ENCODE results near the gene TP53BP1.
"Not testable (repeated sequence)": the region's sequence is repeated elsewhere in the genome, so short reads cannot be mapped to it uniquely, and the experiment has no call there.

The TP53BP1 gene

GRCh38 chr15:43406808-43407207 is 86.1 kb downstream of the TP53BP1 start:
- no peak for DNase-seq

GRCh38 chr15:43406189-43406588 is 86.8 kb downstream of the TP53BP1 start:
- DNase-seq, result no peak

- DNase-seq, result no peak
Observed at GRCh38 chr15:43404130-43404529, 88.8 kb downstream of the TP53BP1 start.

- DNase-seq, result no peak
Observed at GRCh38 chr15:43403616-43404015, 89.3 kb downstream of the TP53BP1 start.

GRCh38 chr15:43402255-43402654 is 90.7 kb downstream of the TP53BP1 start:
- no peak for DNase-seq

GRCh38 chr15:43393592-43393991 is 99.4 kb downstream of the TP53BP1 start:
- not testable (repeated sequence) for DNase-seq

- peak; percentile 18 for DNase-seq
Observed at GRCh38 chr15:43390723-43391122, 102.2 kb downstream of the TP53BP1 start.

GRCh38 chr15:43383070-43383469 is 109.9 kb downstream of the TP53BP1 start:
- DNase-seq, result no peak

- no peak for DNase-seq
Observed at GRCh38 chr15:43382310-43382709, 110.6 kb downstream of the TP53BP1 start.

GRCh38 chr15:43378601-43379000 is 114.4 kb downstream of the TP53BP1 start:
- no peak for DNase-seq

GRCh38 chr15:43376017-43376705 is 116.8 kb downstream of the TP53BP1 start:
- DNase-seq, result peak; percentile 26

- DNase-seq, result peak; percentile 76
Observed at GRCh38 chr15:43370975-43371974, 121.7 kb downstream of the TP53BP1 start, which contains the start of the genes TUBGCP4 and ZSCAN29. TSS of gene TUBGCP4 (plus strand) at chr15:43371101. CDS start at chr15:43371355, 254 bp downstream. TSS of gene ZSCAN29 (minus strand) at chr15:43371043. CDS start at chr15:43369913, 1,130 bp downstream.

- no peak for DNase-seq
Observed at GRCh38 chr15:43370310-43370974, 122.5 kb downstream of the TP53BP1 start.

GRCh38 chr15:43361313-43361903 is 131.5 kb downstream of the TP53BP1 start:
- peak; percentile 5 for DNase-seq

GRCh38 chr15:43360821-43361220 is 132.1 kb downstream of the TP53BP1 start:
- DNase-seq, result no peak
